ENCODE measurements around the gene LRP11.

LRP11 gene

DNA sequence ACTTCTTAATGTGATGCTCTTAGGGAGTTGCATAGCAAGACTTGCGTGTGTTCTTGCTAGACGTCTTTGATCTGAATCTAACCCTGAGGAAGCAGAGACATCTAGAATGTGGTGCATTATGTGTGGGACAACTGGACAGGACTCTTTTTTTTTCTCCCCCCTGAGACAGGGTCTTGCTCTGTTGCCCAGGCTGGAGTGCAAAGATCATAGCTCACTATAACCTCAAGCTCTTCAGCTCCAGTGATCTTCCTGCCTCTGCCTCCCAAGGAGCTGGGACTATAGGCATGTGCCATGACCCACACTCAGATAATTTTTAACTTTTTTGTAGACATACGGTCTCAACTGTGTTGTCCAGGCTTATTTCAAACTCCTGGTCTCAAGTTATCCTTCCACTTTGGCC lies 80.6 kb downstream of the LRP11 start:
- no peak for DNase-seq (ENCODE audit: low read depth in 2 of 2)

DNA sequence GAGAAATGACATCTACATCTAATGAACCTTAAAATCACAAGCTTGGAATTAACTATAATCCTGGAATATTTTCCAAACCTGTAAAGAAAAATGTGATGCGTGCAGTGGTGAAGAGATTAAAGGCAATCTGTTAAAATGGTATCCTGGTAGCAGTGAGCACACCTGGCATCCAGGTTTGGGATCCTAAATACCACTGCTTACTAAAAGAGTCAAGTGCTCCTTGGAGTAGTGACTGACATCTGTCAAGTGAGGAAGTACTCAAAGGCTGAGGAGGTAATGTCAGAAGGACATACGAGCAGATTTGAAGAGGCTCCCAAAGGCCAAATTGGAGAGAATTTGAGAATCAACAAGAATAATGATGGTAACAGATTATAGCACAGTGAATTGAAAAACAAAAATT lies 81.8 kb downstream of the LRP11 start:
- no peak for DNase-seq (ENCODE audit: low read depth in 2 of 2)

DNA sequence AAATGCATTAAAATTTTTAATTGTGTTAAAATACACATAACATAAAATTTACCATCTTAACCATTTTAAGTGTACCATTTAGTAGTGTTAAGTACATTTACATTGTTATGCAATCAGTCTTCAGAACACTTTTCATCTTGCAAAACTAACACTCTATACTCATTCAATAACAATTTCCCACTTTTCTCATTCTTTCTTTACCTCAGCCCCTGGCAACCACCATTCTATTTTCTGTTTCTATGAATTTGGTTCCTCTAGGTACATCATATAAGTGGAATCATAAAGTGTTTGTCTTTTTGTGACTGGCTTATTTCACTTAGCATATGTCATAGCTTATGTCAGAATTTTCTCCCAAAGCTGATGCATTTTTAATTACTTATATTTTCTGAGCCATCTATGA lies 82.4 kb downstream of the LRP11 start:
- DNase-seq (ENCODE audit: low read depth in 2 of 2), result no peak

DNA sequence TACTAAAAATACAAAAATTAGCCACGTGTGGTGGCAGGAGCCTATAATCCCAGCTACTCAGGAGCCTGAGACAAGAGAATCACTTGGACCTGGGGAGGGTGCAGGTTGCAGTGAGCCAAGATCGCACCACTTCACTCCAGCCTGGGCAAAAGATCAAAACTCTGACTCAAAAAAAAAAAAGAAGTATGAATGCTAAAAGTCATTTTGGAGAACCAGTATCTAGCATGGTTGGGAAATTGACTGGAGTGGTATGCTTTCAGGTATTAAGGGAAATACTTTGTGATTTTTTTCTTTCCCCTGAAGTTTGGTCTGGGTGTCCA lies 84.6 kb downstream of the LRP11 start:
- no peak for DNase-seq (ENCODE audit: low read depth in 2 of 2)

DNA sequence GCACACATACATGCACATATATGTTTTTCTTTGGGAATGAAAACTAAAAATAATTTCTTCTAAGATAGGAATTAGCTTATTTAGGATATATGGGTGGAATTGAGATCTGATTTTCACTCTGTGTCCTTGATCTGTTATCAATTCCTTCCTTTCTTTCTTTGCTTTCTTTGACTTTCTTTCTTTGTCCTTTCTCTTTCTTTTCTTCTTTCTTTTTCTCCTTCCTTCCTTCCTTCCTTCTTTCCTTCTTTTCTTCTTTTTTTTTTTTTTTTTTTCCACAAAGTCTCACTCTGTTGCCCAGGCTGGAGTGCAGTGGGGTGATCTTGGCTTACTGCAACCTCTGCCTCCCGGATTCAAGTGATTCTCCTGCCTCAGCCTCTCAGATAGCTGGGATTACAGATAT lies 86.5 kb downstream of the LRP11 start:
- DNase-seq (ENCODE audit: low read depth in 2 of 2), result no peak

DNA sequence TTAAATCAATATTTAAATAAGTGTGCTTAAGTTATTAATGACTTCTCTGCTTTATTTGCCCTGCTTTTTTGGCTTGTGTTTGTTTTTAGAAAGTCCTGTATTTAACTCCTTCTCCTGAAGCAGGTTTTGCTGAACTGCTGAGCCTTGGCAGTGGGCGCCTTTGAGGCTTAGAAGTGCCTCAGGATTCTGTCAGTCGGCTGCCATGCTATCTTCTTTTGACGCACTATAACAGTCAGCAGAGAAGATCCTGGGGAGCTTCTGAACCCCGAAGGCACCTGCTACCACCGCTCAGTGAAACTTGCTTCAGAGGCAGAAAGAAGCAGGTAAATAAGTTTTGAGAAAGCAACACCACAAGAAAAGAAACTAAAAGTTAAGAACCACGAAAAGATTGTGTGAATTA lies 92.2 kb downstream of the LRP11 start:
- no peak for DNase-seq (ENCODE audit: low read depth in 2 of 2)

DNA sequence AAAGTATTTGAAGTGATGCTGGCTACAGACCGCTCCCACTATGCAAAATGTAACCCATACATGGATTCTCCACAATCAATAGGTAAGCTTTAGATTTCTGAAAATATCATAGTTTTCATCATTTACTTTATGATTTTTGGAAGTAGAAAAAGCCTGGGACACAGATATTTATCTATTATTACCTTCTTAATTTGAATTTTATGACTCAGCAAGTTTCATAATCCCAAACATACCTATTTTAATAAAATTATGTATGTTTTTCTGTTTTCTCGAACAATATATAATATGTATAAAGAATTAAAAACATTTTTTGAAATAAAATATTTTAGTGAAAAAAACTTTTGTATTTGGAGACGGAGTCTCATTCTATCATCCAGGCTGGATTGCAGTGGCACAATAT lies 93.0 kb downstream of the LRP11 start:
- no peak for DNase-seq (ENCODE audit: low read depth in 2 of 2)

DNA sequence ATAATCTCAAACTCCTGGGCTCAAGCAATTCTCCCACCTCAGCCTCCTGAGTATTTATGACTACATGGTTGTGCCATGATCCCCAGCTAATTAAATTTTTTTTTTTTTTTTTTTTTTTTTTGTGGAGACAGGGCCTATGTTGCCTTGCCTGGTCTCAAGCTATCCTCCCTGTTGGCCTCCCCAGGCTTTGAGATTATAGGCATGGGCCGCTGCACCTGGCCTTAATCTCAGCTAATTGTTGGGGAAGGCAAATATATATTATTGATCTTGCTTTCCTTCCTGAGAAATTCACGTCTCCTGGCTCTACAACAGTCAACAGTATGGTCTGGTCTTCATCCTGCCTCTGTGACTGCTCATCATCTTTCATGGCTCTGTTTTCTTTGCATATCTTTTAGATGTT lies 94.5 kb downstream of the LRP11 start:
- no peak for DNase-seq (ENCODE audit: low read depth in 2 of 2)

Measured in activated CD8-positive, alpha-beta memory T cell treated with anti-CD3 and anti-CD28 coated beads for 4 hours (primary cell).